Left hindlimb (tissue), 1 donor: ENCODE data around the gene UGT1A8.

Experiments used
- DNase-seq: peaks from one replicate; pipeline ENCODE4 v3.0.0-alpha.2; 2018

Gene UGT1A8

GRCh38 chr2:233772153-233772552, 154.7 kb downstream of the UGT1A8 start:
- DNase-seq: no peak

DNA sequence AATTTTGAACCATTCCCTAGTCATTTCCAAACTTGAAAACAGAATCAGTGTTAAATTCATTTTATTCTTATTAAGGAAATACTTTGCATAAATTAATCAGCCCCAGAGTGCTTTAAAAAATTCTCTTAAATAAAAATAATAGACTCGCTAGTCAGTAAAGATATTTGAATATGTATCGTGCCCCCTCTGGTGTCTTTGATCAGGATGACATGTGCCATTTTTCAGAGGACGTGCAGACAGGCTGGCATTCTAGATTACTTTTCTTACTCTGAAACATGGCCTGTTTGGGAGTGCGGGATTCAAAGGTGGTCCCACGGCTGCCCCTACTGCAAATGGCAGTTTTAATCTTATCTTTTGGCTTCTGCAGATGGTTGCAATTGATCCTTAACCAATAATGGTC, 155.2 kb downstream of the UGT1A8 start:
- DNase-seq: no peak

DNA sequence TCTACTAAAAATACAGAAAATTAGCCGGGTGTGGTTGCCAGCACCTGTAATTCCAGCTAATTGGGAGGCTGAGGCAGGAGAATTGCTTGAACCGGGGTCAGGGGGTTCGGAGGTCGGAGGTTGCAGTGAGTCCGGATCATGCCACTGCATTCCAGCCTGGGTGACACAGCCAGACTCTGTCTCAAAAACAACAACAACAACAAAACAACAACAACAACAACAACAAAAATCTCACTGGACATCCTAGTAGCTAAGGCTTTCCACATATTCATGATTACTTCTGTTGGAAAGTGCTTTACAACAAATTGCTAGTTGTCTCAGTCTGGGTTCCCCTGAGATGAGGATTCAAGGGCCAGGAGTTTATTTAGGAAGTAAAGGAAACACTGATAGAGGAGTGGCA, 156.4 kb downstream of the UGT1A8 start:
- no peak for DNase-seq

DNA sequence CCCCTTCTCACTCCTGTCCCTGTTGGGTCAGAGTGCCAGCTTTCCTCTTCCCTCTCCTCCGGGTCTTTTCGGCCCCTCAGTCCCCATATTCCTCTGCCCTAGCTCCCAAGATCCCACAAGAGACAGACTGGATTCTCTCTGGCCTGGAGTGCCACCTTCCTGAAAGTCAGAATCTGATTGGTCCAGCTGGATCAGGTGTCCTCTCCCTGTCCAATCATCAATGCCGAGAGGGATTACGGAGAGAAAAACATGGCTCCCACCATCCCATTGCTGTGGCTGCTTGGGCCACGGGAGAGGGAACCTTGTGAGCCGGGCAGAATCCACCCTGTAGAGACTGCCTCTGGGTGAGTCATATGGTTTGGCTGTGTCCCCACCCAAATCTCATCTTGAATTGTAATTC, 158.0 kb downstream of the UGT1A8 start:
- no peak for DNase-seq

DNA sequence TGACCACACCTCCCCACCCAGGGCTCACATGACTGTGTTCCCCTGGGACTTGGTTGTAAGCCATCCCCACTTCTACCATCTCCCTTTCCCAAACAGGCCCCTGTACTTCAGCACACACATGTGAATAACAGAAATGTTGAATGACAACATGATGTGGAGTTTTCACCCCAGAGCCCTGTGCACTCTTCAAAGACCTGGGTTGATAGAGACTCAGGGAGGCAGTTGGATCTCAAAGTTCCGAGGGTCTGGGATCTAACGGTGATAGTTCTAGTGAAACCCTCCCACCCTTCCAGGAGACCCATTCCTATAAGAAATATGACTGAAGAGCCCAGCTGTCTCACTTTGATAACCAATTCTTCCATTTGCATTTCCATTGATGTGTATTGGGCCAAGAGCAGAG, 160.6 kb downstream of the UGT1A8 start, which contains the start of gene MROH2A:
Gene MROH2A, plus strand, starts transcription at position 301 of the 400 bp plus-strand sequence. CDS start 1,029 bp downstream, outside the sequence.
- DNase-seq: no peak

DNA sequence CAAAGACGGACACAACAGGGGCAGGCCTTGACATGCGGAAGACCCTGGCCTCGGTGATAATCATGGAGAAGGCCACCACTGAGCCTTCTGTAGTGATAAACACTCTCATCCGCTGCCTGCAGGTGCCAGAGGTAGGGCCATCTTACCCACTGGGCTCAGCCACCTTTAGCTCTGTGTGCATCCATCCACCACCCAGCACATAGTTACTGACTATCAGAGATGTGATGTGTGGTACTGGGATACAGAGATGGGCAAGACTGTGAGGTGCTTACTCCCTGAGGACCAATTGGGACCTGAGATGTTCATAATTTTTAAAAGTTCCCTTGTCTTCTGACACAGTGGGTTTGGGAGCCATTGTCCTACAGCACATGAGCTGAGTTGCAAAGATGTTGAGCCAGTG, 162.3 kb downstream of the UGT1A8 start:
- DNase-seq: no peak

DNA sequence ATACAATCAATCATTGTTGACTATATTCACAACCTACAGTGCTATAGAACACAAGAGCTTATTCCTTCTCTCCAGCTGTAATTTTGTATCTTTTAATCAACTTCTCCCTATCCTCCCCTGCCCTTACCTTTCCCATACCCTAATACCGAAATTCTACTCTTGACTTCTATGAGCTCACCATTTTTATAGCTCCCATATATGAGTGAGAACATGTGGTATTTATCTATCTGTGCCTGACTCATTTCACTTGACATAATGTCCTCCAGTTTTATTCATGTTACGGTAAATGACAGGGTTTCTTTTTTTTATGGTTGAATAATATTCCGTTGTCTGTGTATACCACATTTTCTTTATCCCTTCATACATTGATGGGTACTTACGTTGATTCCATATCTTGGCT, 163.3 kb downstream of the UGT1A8 start:
- DNase-seq: no peak

GRCh38 chr2:233789554-233789953, 172.1 kb downstream of the UGT1A8 start:
- DNase-seq: no peak

DNA sequence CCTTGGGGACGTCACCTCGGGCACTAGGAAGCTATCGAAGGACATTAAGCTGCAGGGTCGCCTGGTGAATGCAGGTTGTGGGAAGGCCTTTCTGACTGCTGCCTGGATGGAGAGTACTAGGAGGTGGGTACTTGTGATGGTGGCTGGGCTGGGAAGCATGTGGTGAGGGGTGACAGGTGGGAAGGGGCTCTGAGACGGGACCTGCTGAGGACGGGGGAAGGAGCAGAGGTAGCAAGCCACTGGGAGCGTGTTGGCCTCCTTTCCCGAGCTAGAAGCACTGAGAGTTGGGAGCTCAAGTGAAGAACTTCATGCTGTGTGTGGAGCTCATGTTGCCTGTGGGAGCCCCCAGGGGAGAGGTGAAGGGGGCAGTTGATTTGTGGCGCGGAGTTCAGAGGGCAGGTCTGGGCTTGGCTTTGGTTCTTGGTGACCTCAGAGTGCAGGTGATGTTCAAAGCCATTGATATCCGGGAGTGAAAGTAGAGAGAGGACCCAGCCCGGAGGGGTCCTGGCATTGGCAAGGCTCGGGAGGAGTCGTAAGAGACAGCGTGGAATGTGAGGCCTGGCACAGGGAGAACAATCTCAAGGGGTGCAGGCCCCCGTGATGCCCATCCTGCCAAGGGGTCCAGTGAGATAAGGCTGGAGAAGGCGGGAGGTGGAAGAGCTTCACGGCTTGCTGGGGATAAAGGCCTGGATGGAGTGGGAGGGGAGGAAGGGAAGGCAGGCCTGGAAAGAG, 173.9 kb downstream of the UGT1A8 start:
- no peak for DNase-seq

GRCh38 chr2:233791883-233792329, 174.5 kb downstream of the UGT1A8 start:
- no peak for DNase-seq

DNA sequence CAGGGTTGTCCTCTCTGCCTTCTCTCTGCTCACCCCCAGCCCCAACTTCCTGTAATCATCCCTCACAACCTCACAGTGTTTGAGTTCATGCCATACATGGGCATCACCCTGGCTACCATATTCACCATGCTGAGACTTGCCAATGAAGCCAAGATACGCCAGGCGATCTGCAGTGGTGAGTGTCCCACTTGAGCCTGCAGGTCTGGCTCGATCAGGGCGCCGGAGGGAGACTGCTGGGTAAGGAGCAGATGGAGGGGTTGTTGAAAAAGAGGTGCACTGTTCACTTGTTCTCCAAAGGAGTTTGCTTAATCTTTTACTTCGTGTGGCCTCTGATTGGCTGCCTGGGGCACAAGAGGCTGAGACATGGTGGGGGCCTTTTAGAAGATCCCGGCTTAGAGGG, 175.3 kb downstream of the UGT1A8 start:
- no peak for DNase-seq

- DNase-seq: no peak
Observed at GRCh38 chr2:233793465-233794127, 176.2 kb downstream of the UGT1A8 start.

GRCh38 chr2:233794128-233794658, 176.8 kb downstream of the UGT1A8 start:
- no peak for DNase-seq

DNA sequence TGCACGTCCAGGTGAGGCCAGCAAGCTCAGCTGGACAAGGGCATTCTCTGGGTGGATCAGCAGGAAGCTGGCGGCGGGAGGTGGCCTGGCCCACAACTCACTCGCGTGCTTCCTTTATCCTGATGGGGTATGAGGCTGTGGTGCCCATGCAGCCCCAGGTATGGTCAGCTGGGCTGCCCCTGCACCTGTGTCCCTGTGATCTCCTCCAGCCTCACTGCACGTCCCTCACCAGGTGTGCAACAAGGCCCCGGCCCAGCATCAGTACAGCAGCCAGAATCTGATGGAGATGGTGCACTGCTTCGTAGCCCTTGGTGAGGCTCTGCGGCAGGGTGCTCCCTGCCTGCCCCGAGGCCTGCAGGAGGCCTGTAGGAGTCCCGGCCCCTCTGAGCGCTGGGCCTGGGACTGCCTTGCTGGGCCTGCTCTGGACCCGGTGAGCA, 178.3 kb downstream of the UGT1A8 start:
- no peak for DNase-seq

- DNase-seq: no peak
Observed at GRCh38 chr2:233796254-233796653, 178.8 kb downstream of the UGT1A8 start.

GRCh38 chr2:233798335-233799086, 181.1 kb downstream of the UGT1A8 start:
- DNase-seq: no peak

GRCh38 chr2:233799087-233799665, 181.7 kb downstream of the UGT1A8 start:
- DNase-seq: no peak

DNA sequence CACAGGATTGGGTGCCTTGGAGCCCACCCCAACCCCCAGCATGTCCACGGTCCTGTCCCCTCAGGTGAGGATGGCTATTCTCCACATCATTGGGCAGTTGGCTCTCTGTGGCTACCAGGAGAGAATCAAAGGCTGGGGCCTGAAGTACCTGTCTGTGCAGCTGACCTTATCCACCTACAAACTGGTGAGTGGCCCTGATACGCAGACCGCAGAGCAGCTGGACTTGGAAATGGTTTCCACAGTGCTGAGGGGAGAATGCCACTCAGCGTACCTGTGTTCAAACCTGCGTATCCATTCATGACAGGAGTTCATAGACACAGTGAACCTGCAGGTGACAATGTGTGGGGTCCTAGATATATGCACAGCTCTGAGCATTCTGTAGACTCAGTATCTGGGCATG, 182.3 kb downstream of the UGT1A8 start:
- no peak for DNase-seq

DNA sequence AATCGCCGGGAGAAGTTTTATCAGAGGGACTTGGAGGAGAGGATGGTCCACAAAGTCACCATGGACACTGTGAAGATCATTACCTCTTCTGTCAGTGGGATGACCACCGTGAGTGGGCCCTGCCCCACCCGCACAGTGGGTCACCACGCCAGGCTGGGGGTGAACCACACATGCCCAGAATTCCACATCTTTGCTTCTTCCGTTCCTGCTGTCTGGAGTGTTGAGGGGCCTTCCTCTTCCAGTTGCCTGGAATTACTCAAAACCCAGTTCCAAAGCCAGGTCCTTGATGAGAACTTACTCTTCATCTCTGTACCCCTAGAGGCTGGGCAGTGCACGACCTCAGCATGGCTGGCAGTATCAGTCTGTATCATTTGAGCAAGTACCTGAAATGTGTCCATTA, 182.8 kb downstream of the UGT1A8 start:
- DNase-seq: no peak

DNA sequence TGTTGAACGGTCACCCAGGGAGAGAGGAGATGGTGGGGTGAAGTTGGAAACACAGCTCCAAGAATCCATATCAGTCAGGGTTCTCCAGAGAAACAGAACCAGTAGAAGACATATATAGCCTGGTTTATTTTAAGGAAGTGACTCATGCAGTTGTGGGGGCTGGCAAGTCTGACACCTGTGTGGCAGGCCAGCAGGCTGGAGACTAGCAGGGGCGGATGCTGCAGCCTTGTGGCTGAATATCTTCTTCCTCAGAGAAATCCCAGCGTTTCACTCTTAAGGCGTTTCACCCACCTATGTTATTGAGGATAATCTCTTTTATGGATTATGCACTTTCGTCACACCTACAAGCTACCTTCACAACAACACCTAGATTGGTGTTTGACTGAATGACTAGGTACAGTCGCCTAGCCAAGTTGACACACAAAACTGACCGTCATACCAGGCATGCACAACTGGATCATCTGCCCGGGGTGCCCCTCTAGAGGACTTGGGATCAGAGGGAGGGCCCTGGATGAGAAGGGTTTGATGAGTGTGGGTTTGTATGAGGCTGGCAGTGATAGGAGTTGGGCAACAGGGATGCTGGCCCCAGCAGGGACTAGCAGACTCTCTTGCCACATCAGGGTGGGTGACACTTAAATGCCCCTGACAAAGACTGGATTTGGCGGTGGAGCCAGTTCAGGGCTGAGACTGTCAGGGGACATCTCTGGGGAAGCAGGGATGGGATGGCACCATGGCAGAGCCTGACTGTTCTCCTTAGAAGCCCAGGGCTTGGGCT, 184.1 kb downstream of the UGT1A8 start:
- DNase-seq: no peak

DNA sequence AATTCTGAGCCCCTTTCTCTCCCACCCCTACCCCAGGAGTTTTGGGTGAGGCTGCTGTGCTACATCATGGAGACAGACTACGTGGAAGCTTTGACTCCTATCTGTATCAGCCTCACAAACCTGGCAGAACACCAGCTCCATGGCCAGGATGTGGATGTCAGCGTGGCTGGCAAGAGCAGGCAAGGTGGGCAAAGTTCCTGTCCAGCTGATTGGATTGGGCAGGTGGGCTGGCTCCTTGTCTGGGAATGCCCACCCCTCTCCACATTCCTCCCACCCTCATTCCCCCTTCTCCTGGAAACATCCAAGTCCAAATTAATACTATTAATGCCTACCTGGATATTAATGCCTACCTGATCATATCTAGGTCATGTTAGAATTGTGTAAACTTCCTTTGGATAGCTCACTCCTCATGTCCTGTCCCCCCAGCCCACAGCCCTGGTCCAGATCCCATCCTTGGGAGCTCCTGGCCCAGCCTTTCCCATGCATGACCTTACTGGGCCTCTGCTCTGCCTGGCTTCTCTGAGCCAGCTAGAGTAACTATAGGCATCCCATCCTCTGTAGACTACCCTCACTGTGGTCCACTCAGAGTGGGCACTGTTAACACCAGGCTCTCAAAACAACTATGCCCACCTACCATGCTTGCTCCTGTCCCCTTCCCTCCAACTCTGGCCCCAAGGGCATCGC, 184.8 kb downstream of the UGT1A8 start:
- DNase-seq: no peak
